H1 (cell line): Measurements from ENCODE around the gene DENND6B. TPM values are rescaled to one million over a fixed set of nuclear protein-coding genes. Genes with fewer than 3 reads are reported as not detected.
A peak's percentile ranks its signal among the peaks of the same experiment; 100 is the strongest.

Experiments used
- CTCF ChIA-PET: fragments of 300-600 bp; sonication (Branson Sonifier 250); formaldehyde crosslinking; loops from one replicate; lab custom pipeline; 2021; ENCODE audit not compliant: partially characterized antibody; lab: Charles Lee
- POLR2A ChIA-PET: fragments of 300-600 bp; sonication (Branson Sonifier 250); formaldehyde crosslinking; loops from one replicate; lab custom pipeline; 2021; ENCODE audit warnings: inconsistent platforms; ENCODE audit not compliant: partially characterized antibody; lab: Charles Lee
- DNase-seq, 2 experiments: peaks; one replicate each; pipeline versions ENCODE4 v3.0.0 to v3.0.0-alpha.2; 2010 to 2022; ENCODE audit warnings: low spot score in 2 of 2, low read depth in 1 of 2, mixed read lengths in 1 of 2
- FAIRE-seq: peaks from 2 replicates; lab custom pipeline; 2011; peaks lifted over from hg19 to GRCh38; lab: Jason Lieb, UNC
- H2AFZ ChIP-seq: 2 replicates; pipeline ENCODE4 v1.8.1; 2012; ENCODE audit warnings: low read length, inconsistent platforms
- H2AK5ac ChIP-seq: 2 replicates; pipeline ENCODE4 v1.6.1; 2013; ENCODE audit warnings: low read depth, low read length
- H2BK120ac ChIP-seq: replicated peaks from 2 replicates; pipeline ENCODE3; 2013; ENCODE audit warnings: low read depth, low read length, inconsistent platforms
- H2BK12ac ChIP-seq: 2 replicates; pipeline ENCODE4 v1.6.1; 2013; ENCODE audit warnings: low read depth, low read length
- H2BK15ac ChIP-seq: 2 replicates; pipeline ENCODE4 v1.6.1; 2013; ENCODE audit warnings: low read length
- H2BK20ac ChIP-seq: 2 replicates; pipeline ENCODE4 v1.6.1; 2013; ENCODE audit warnings: low read length
- H2BK5ac ChIP-seq: 2 replicates; pipeline ENCODE4 v1.6.1; 2013; ENCODE audit warnings: low read depth, low read length
- H3K14ac ChIP-seq: 2 replicates; pipeline ENCODE4 v1.6.1; 2013; ENCODE audit warnings: inconsistent platforms; ENCODE audit not compliant: insufficient read length
- H3K18ac ChIP-seq: 2 replicates; pipeline ENCODE4 v1.6.1; 2013; ENCODE audit warnings: low read length; ENCODE audit errors: extremely low read depth
- H3K23ac ChIP-seq: 2 replicates; pipeline ENCODE4 v1.6.1; 2013; ENCODE audit warnings: inconsistent platforms; ENCODE audit not compliant: insufficient read length
- H3K23me2 ChIP-seq: 2 replicates; pipeline ENCODE4 v1.6.1; 2013; ENCODE audit warnings: low read depth, low read length
- H3K27ac ChIP-seq: 2 replicates; pipeline ENCODE4 v1.6.1; 2011; ENCODE audit warnings: low read depth, low read length, inconsistent platforms
- H3K27me3 ChIP-seq, 4 experiments: replicated peaks in 1 of 4; 1 replicate in 1 of 4; 2 replicates in 3 of 4; pipeline versions ENCODE4 v1.6.1 to v1.8.1; 2011 to 2013; ENCODE audit warnings: low read length in 3 of 4, mild to moderate bottlenecking in 3 of 4, inconsistent platforms in 2 of 4, mixed read lengths in 2 of 4, moderate library complexity in 1 of 4; ENCODE audit not compliant: control insufficient read depth in 3 of 4, insufficient read depth in 3 of 4; ENCODE audit errors: extremely low read depth in 1 of 4
- H3K36me3 ChIP-seq, 4 experiments: 2 replicates each; pipeline versions ENCODE4 v1.6.1 to v1.8.1; 2011 to 2013; ENCODE audit warnings: mild to moderate bottlenecking in 4 of 4, low read length in 3 of 4, moderate library complexity in 2 of 4, control low read depth in 1 of 4, inconsistent platforms in 1 of 4; ENCODE audit not compliant: insufficient read depth in 4 of 4, control insufficient read depth in 2 of 4
- H3K4ac ChIP-seq: replicated peaks from 2 replicates; pipeline ENCODE3; 2013; ENCODE audit warnings: low read length, low read depth, mixed read lengths, inconsistent platforms; ENCODE audit not compliant: insufficient read length
- H3K4me1 ChIP-seq, 4 experiments: replicated peaks in 1 of 4; 1 replicate in 1 of 4; 2 replicates in 3 of 4; pipeline versions ENCODE4 v1.6.1 to v1.8.1; 2011 to 2013; ENCODE audit warnings: low read length in 3 of 4, inconsistent platforms in 2 of 4, mixed read lengths in 1 of 4; ENCODE audit not compliant: insufficient read depth in 4 of 4, control insufficient read depth in 3 of 4
- H3K4me2 ChIP-seq, 2 experiments: 2 replicates each; pipeline versions ENCODE4 v1.6.1 to v1.8.1; 2011 to 2013; ENCODE audit warnings: low read depth in 2 of 2, low read length in 2 of 2, control low read depth in 1 of 2, inconsistent platforms in 1 of 2, mild to moderate bottlenecking in 1 of 2; ENCODE audit not compliant: insufficient read depth in 1 of 2
- H3K4me3 ChIP-seq, 4 experiments: fragments of 200-600, 300-600 bp in 1 of 4; sonication (generic), shearing (Covaris generic), sonication (Bioruptor Twin) in 1 of 4; 2 replicates each; pipeline versions ENCODE4 v1.5.1 to v1.8.1; 2011 to 2016; ENCODE audit warnings: low read length in 4 of 4, low read depth in 3 of 4, control low read depth in 2 of 4, inconsistent platforms in 2 of 4, mild to moderate bottlenecking in 2 of 4, mixed read lengths in 1 of 4, moderate library complexity in 1 of 4; ENCODE audit not compliant: insufficient read depth in 2 of 4; ENCODE audit errors: extremely low read depth in 1 of 4
- H3K56ac ChIP-seq: replicated peaks from 2 replicates; pipeline ENCODE3; 2013; ENCODE audit warnings: low read depth, mild to moderate bottlenecking, mixed read lengths, low read length, inconsistent platforms; ENCODE audit not compliant: insufficient read length
- H3K79me1 ChIP-seq: 2 replicates; pipeline ENCODE4 v1.6.1; 2013; ENCODE audit warnings: low read depth, low read length, control low read depth
- H3K79me2 ChIP-seq, 2 experiments: 2 replicates each; pipeline versions ENCODE4 v1.6.1 to v1.8.1; 2012 to 2013; ENCODE audit warnings: low read length in 2 of 2, mild to moderate bottlenecking in 2 of 2, inconsistent platforms in 1 of 2; ENCODE audit not compliant: insufficient read depth in 2 of 2, control insufficient read depth in 1 of 2
- H3K9ac ChIP-seq, 4 experiments: replicated peaks in 1 of 4; 1 replicate in 1 of 4; 2 replicates in 3 of 4; pipeline versions ENCODE4 v1.6.1 to v1.8.1; 2011 to 2013; ENCODE audit warnings: low read depth in 3 of 4, low read length in 3 of 4, control low read depth in 2 of 4, mild to moderate bottlenecking in 2 of 4, moderate library complexity in 2 of 4, inconsistent platforms in 1 of 4; ENCODE audit errors: extremely low read depth in 1 of 4
- H3K9me3 ChIP-seq, 2 experiments: 2 replicates each; pipeline versions ENCODE4 v1.6.1 to v1.8.1; 2012 to 2013; ENCODE audit warnings: mild to moderate bottlenecking in 2 of 2, moderate library complexity in 2 of 2, control low read depth in 1 of 2, inconsistent platforms in 1 of 2, low read depth in 1 of 2, low read length in 1 of 2, mixed read lengths in 1 of 2; ENCODE audit not compliant: insufficient read depth in 2 of 2
- H4K20me1 ChIP-seq, 2 experiments: replicated peaks in 1 of 2; 2 replicates each; pipeline versions ENCODE3 to v1.8.1; 2011 to 2013; ENCODE audit warnings: inconsistent platforms in 2 of 2, low read length in 2 of 2, mild to moderate bottlenecking in 1 of 2; ENCODE audit not compliant: insufficient read depth in 2 of 2, control insufficient read depth in 1 of 2
- H4K5ac ChIP-seq: 2 replicates; pipeline ENCODE4 v1.6.1; 2013; ENCODE audit warnings: low read length, low read depth, mixed read lengths, inconsistent platforms; ENCODE audit not compliant: insufficient read length
- H4K8ac ChIP-seq: 2 replicates; pipeline ENCODE4 v1.8.0; 2013; ENCODE audit warnings: mild to moderate bottlenecking, moderate library complexity, low read length, inconsistent platforms; ENCODE audit not compliant: insufficient read depth; ENCODE audit errors: extremely low read depth
- H4K91ac ChIP-seq: replicated peaks from 2 replicates; pipeline ENCODE3; 2013; ENCODE audit warnings: low read length, mixed read lengths, inconsistent platforms; ENCODE audit not compliant: insufficient read length
- BACH1 ChIP-seq: IDR thresholded peaks from 2 replicates; pipeline ENCODE4 v1.6.1; 2012; ENCODE audit warnings: low read length, improper control_type of control experiment
- BCL11A ChIP-seq, 2 experiments: IDR thresholded peaks; one replicate each; pipeline ENCODE4 v1.6.1; 2011; ENCODE audit warnings: low read depth in 2 of 2, low read length in 2 of 2, mild to moderate bottlenecking in 2 of 2
- CBX5 ChIP-seq: fragments of 300-800, 300-1000 bp; sonication (generic); IDR thresholded peaks from 2 replicates; pipeline ENCODE4 v1.7.1; 2016; ENCODE audit warnings: antibody characterized with exemption, low read length, low read depth
- CBX8 ChIP-seq: fragments of 300-800, 300-1000 bp; sonication (generic); IDR thresholded peaks from 2 replicates; pipeline ENCODE4 v1.7.1; 2016; ENCODE audit warnings: low read depth, low read length, borderline replicate concordance
- CHD1 ChIP-seq: IDR thresholded peaks from 2 replicates; pipeline ENCODE4 v1.6.1; 2012; ENCODE audit warnings: low read depth, low read length, improper control_type of control experiment
- CHD2 ChIP-seq: IDR thresholded peaks from 2 replicates; pipeline ENCODE4 v1.6.1; 2012; ENCODE audit warnings: low read length, improper control_type of control experiment
- GTF2F1 ChIP-seq: IDR thresholded peaks from 2 replicates; pipeline ENCODE4 v1.6.1; 2012; ENCODE audit warnings: low read depth, low read length, improper control_type of control experiment, borderline replicate concordance
- KDM1A ChIP-seq: fragments of 200-600, 300-600 bp; sonication (generic); IDR thresholded peaks from 2 replicates; pipeline ENCODE4 v1.7.1; 2016; ENCODE audit warnings: mild to moderate bottlenecking, low read length, borderline replicate concordance
- RAD21 ChIP-seq, 2 experiments: IDR thresholded peaks in 1 of 2; conservative IDR thresholded peaks in 1 of 2; 2 replicates each; pipeline ENCODE4 v1.6.1; 2011; ENCODE audit warnings: low read depth in 2 of 2, low read length in 2 of 2, improper control_type of control experiment in 1 of 2, inconsistent platforms in 1 of 2, mild to moderate bottlenecking in 1 of 2, moderate library complexity in 1 of 2
- RBBP5 ChIP-seq: IDR thresholded peaks from 2 replicates; pipeline ENCODE4 v1.7.1; 2012; ENCODE audit warnings: low read depth, mild to moderate bottlenecking, inconsistent platforms, low read length, moderate library complexity, borderline replicate concordance
- SIX5 ChIP-seq: IDR thresholded peaks from 2 replicates; pipeline ENCODE4 v1.6.1; 2011; ENCODE audit warnings: mild to moderate bottlenecking, low read depth, low read length
- SUZ12 ChIP-seq: fragments of 200-600 bp; sonication (generic); IDR thresholded peaks from 2 replicates; pipeline ENCODE4 v1.6.1; 2012; ENCODE audit warnings: mild to moderate bottlenecking, inconsistent platforms, low read length, moderate library complexity, mixed read lengths
- TAF7 ChIP-seq: optimal IDR thresholded peaks from 2 replicates; pipeline ENCODE3; 2011; ENCODE audit warnings: low read depth, mild to moderate bottlenecking, inconsistent platforms, low read length, moderate library complexity, borderline replicate concordance
- TEAD4 ChIP-seq: IDR thresholded peaks from 2 replicates; pipeline ENCODE4 v1.6.1; 2012; ENCODE audit warnings: low read depth, low read length, inconsistent platforms, mixed read lengths
- WGBS, 2 experiments: shearing (Covaris generic) in 1 of 2; methylation state at CpG; one replicate each; pipeline versions ENCODE4 v1.1.6 to v1.1.7; 2013 to 2015; ENCODE audit warnings: low lambda C conversion rate in 2 of 2, mixed read lengths in 2 of 2, inconsistent platforms in 1 of 2, low coverage in 1 of 2, missing lambda C conversion rate in 1 of 2; ENCODE audit not compliant: insufficient replicate concordance in 2 of 2, insufficient coverage in 1 of 2, insufficient read length in 1 of 2; ENCODE audit errors: extremely low coverage in 1 of 2, missing lambda C conversion rate in 1 of 2; 5-methylcytosine and 5-hydroxymethylcytosine counted together
- polyA plus RNA-seq, 7 experiments: library from polyadenylated mRNA; depleted of rRNA in 3 of 7; stranded (reverse) in 5 of 7; unstranded in 2 of 7; fragments of >200 nt in 5 of 7; fragments of 200-250 nt in 2 of 7; gene quantifications; 1 replicate in 5 of 7; 2 replicates in 1 of 7; 4 replicates in 1 of 7; pipeline versions ENCODE4 v1.2.1 to v1.2.3, GENCODE V29; 2011 to 2013; ENCODE audit warnings: missing spikeins in 2 of 7, mixed read lengths in 2 of 7
- total RNA-seq: library from RNA; stranded (reverse); fragmentation: NEBNext Ultra II Directional; extraction: Animal tissue kit (Norgen Biotek cat#: 25700); gene quantifications from 2 replicates; pipeline ENCODE4 v1.2.1, GENCODE V29; 2021

Gene DENND6B
- total and polyA plus RNA-seq, 2 of the 8 experiments (the other 6 are each of a cell fraction or from before 2014, with no cell fraction given), result 1.1 to 1.9 TPM

DNA sequence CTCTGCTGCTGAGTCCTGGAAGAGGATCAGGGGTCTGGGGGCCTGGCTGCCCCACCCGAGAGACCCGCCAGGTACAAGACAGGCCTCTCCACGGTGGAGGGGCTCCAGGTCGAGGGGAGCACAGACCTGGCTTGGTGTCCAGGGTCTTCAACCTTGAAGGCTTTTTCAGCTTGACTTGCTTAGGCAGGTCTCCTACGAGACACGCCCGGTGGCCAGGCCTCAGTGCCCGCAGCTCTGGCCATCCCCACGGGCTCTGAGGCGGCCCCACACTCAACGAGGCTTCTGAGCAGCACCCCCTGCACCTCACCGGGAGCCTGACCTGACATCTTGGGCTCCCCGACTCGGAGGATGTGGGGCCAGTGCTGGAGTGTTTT, 12.7 kb downstream of the DENND6B start:
- H3K23ac ChIP-seq, result no peak overlapping the region
- H3K27me3 ChIP-seq, result no peaks in the 10 kb centered on the region; a peak in 1 of 7 replicates
- H3K23me2 ChIP-seq, result no peaks in the 10 kb centered on the region; the same call in 1 of the 2 replicates
- POLR2A ChIA-PET, result interaction anchor here (1.3 kb wide), 1 partner anchor 21 kb away, joined by 3 read pairs; no protein-coding TSS in a partner anchor
- no peak for DNase-seq
- H3K36me3 ChIP-seq, result no peaks in the 10 kb centered on the region
- no peak overlapping the region for H3K9ac ChIP-seq
- 0 out of 2 replicates have a peak overlapping the region, but pooled peaks have one; percentile 72 for H2BK15ac ChIP-seq
- WGBS, 2 experiments, result 91% methylated on average over 14 of the region's 14 CpGs; no CpG with 5 or more reads in 1 of the 2 experiments
- H3K27ac ChIP-seq, result no peak overlapping the region
- FAIRE-seq, result no peak
- CTCF ChIA-PET, result interaction anchor here (0.9 to 1.7 kb wide), 3 partner anchors 10 to 40 kb away, joined by 3 to 5 read pairs (median 4); no protein-coding TSS in a partner anchor
- H2AFZ ChIP-seq, result no peak overlapping the region
- H2BK120ac ChIP-seq, result no peak overlapping the region
- no peak overlapping the region for H4K91ac ChIP-seq
- H3K4me2 ChIP-seq, result no peak overlapping the region
- H3K4me3 ChIP-seq, result no peak overlapping the region
- H3K4ac ChIP-seq, result no peak overlapping the region
- H4K8ac ChIP-seq, result no peak overlapping the region; the same call in 1 of the 2 replicates
- peak overlapping the region; percentile 71 for H2BK5ac ChIP-seq
- no peak overlapping the region for H3K56ac ChIP-seq
- peaks cover 0 to 10% (median 5%) of the 10 kb centered on the region in 4 experiments; a peak in 3 of 7 replicates for H3K4me1 ChIP-seq
- no peaks in the 10 kb centered on the region for H3K79me1 ChIP-seq
- H3K18ac ChIP-seq, result no peak overlapping the region
- no peak overlapping the region for H2BK20ac ChIP-seq
- H4K5ac ChIP-seq, result no peak overlapping the region
- H3K9me3 ChIP-seq, result no peaks in the 10 kb centered on the region
- H3K14ac ChIP-seq, result no peak overlapping the region
- no peaks in the 10 kb centered on the region for H4K20me1 ChIP-seq
- H3K79me2 ChIP-seq, result no peaks in the 10 kb centered on the region
- H2AK5ac ChIP-seq, result no peak overlapping the region
- H2BK12ac ChIP-seq, result no peak overlapping the region
- TF ChIP-seq BACH1 (no peak), SIX5 (no peak), TAF7 (no peak), CBX5 (no peak), CBX8 (no peak), CHD1 (no peak), KDM1A (no peak), RAD21 (IDR thresholded peaks at IDR 0.05 in 1 of 2, conservative IDR thresholded peaks at IDR 0.05 in 1 of 2; ENCODE audit: low read depth in 2 of 2, low read length in 2 of 2) (no peak), CHD2 (no peak), SUZ12 (no peak), RBBP5 (no peak), GTF2F1 (no peak), TEAD4 (no peak), BCL11A (IDR thresholded peaks at IDR 0.05; ENCODE audit: low read depth in 2 of 2, low read length in 2 of 2) (no peak)
